Right lobe of liver (tissue), 4 donors: ENCODE data around the gene JAG1.

Source experiments
- POLR2A ChIP-seq: fragments of 450-650 bp; IDR thresholded peaks from one replicate; pipeline ENCODE4 v1.6.1; 2017; ENCODE audit warnings: antibody characterized with exemption, mild to moderate bottlenecking
- TF ChIP-seq, protein P1 (sequence below), 4 donors: fragments of 200-600 bp in 3 of 4; fragments of 450-650 bp in 1 of 4; IDR thresholded peaks; one replicate each; pipeline versions ENCODE4 v1.5.1 to v1.8.0; 2016 to 2022; ENCODE audit warnings: antibody characterized with exemption in 4 of 4, mild to moderate bottlenecking in 2 of 4
- donor health status: DM: no; HTN: no; CAD: no.
- donor health status: DM: no; HTN: no; CAD: no.
- donor health status: DM: no; HTN: yes; CAD: no.

DNA sequence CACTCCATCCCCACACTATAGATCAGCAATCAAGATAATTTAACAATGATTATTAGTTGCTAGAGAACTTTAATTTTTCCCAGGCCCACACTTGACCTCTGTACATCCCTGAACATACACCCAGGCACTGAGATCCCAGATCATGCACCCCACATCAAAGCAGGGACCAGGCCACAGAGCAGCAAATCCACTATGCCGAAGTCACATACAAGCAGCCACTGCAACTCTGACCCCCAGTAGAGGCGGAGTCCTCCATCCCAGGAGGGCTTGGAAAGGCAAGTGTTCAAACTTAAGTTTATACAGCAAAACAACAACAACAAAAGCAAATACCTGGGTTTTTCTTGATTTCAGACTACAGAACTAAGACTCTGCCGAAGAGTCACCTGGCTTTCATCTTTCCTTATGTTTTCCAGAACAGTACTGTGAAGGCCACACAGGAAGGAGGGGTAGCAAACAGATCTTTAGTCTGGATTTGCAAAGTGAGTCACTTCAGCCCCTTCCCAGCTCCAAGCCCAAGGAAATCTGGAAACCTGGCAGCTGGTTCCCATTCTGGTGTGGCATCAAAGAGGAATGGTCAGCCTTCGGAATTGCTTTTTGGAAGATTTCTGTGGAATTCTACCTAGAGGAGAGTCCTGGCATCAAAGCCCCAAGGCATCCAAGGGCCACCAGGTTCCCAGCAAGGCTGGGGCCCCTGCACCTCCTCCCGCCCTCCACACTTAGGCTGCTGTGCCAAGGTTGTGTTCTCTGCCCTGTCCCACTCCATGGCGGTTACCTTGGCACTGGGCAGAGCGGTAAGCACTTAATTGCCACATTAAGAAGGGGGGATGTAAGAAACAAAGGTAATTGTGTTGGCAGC lies 7.3 kb downstream of the JAG1 start:
- TF ChIP-seq, protein P1, sequence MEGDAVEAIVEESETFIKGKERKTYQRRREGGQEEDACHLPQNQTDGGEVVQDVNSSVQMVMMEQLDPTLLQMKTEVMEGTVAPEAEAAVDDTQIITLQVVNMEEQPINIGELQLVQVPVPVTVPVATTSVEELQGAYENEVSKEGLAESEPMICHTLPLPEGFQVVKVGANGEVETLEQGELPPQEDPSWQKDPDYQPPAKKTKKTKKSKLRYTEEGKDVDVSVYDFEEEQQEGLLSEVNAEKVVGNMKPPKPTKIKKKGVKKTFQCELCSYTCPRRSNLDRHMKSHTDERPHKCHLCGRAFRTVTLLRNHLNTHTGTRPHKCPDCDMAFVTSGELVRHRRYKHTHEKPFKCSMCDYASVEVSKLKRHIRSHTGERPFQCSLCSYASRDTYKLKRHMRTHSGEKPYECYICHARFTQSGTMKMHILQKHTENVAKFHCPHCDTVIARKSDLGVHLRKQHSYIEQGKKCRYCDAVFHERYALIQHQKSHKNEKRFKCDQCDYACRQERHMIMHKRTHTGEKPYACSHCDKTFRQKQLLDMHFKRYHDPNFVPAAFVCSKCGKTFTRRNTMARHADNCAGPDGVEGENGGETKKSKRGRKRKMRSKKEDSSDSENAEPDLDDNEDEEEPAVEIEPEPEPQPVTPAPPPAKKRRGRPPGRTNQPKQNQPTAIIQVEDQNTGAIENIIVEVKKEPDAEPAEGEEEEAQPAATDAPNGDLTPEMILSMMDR (IDR thresholded peaks at IDR 0.05) = no peak
- TF ChIP-seq POLR2A = no peak
